ENCODE results near the gene LSS. TPM values are rescaled to one million over a fixed set of nuclear protein-coding genes. Genes with fewer than 3 reads are reported as not detected.
A peak's percentile ranks its signal among the peaks of the same experiment; 100 is the strongest.

The LSS gene
- total RNA-seq, 1 donor from 2014 or later: 99.0 TPM

DNA sequence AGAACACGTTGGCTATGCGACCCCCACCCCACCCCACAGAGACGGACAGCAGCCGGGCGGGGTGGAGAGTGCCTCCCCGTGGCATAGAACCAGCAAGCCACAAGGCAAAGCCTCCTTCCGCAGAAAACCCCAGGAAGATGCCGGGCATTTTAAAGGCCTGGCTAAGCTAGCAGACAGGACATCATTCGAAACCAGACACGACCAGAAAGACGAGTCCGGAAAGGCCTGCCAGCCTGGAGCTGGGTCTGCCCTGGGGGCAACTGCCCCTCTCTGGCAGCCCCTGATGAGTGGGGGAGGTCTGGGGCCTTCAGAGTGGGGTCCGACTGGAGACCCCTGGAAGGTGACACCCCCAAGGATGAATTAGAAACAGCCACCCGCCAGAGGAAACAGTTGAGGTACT lies 81.7 kb downstream of the LSS start:
- no peak overlapping the region for H3K27ac Mint-ChIP-seq
- POLR2A ChIA-PET: interaction anchor here (0.7 kb wide), 1 partner anchor 276 kb away, joined by 4 read pairs; no protein-coding TSS in a partner anchor
- ATAC-seq (ENCODE audit: low read depth) (no peak), DNase-seq (no peak)
- no peaks in the 10 kb centered on the region for H3K9me3 Mint-ChIP-seq
- no peaks in the 10 kb centered on the region for H3K27me3 Mint-ChIP-seq
- peaks cover 5% of the 10 kb centered on the region for H3K4me1 Mint-ChIP-seq
- intact Hi-C loops (cut with micrococcal nuclease): loop anchor here (5.0 to 10.0 kb wide), 2 partner anchors 108 to 175 kb away; no protein-coding TSS in a partner anchor
- no peak overlapping the region for H3K4me3 Mint-ChIP-seq
- CTCF ChIA-PET: no interaction called here
- TF ChIP-seq, protein P1, sequence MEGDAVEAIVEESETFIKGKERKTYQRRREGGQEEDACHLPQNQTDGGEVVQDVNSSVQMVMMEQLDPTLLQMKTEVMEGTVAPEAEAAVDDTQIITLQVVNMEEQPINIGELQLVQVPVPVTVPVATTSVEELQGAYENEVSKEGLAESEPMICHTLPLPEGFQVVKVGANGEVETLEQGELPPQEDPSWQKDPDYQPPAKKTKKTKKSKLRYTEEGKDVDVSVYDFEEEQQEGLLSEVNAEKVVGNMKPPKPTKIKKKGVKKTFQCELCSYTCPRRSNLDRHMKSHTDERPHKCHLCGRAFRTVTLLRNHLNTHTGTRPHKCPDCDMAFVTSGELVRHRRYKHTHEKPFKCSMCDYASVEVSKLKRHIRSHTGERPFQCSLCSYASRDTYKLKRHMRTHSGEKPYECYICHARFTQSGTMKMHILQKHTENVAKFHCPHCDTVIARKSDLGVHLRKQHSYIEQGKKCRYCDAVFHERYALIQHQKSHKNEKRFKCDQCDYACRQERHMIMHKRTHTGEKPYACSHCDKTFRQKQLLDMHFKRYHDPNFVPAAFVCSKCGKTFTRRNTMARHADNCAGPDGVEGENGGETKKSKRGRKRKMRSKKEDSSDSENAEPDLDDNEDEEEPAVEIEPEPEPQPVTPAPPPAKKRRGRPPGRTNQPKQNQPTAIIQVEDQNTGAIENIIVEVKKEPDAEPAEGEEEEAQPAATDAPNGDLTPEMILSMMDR (IDR thresholded peaks at IDR 0.05): no peak
- no peaks in the 10 kb centered on the region for H3K36me3 Mint-ChIP-seq (ENCODE audit: low read depth)

DNA sequence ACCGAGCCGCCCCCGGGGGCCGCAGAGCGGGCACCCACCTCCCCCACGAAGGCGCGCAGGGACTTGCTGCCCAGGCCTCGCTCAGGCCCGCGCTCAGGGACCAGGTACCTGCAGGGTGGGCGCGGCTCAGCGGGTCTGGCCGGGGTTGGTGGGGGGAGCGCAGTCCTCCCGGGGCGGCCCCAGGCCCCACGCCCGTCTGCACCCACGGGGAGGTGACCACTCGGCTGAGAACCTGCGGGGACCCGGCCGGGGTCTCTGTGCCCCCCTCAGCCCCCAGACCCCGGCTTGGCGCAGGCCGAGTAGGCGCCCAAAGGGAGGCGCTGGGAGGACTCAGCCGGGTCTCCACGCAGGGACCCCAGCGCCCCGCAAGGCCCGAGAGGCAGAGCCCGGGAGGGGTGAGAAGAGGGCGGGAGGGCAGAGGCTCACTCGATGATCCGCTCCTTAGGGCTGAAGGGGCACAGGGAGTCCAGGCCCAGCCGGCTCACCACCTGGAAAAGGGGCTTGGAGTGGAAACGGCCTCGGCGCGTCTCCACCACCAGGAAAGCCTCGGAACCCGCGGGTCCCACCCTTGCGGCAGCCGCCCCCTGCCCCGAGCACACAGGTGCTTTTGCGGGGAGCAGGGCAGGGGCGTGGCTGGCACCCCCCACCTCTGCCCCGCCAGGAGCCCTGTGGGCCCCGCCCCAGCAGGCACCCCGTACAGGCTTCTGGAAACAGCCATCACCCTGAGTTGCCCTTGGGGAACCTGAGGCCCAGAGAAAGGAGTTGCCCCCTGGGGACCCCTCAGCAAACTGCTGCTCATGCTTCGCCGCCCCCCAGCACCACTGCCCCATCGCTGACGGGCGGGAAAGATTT lies 82.5 kb downstream of the LSS start:
- Mint-ChIP-seq H3K9me3 (no peaks in the 10 kb centered on the region), H3K4me3 (no peak overlapping the region), H3K36me3 (ENCODE audit: low read depth) (no peaks in the 10 kb centered on the region), H3K27me3 (no peaks in the 10 kb centered on the region), H3K4me1 (peaks cover 5% of the 10 kb centered on the region), H3K27ac (no peak overlapping the region)
- TF ChIP-seq, protein P1 (IDR thresholded peaks at IDR 0.05): no peak
- ChIA-PET POLR2A (no interaction called here), CTCF (no interaction called here)
- DNase-seq (no peak), ATAC-seq (ENCODE audit: low read depth) (no peak)
- intact Hi-C loops (cut with micrococcal nuclease): loop anchor here (5.0 to 10.0 kb wide), 2 partner anchors 109 to 174 kb away; no protein-coding TSS in a partner anchor

DNA sequence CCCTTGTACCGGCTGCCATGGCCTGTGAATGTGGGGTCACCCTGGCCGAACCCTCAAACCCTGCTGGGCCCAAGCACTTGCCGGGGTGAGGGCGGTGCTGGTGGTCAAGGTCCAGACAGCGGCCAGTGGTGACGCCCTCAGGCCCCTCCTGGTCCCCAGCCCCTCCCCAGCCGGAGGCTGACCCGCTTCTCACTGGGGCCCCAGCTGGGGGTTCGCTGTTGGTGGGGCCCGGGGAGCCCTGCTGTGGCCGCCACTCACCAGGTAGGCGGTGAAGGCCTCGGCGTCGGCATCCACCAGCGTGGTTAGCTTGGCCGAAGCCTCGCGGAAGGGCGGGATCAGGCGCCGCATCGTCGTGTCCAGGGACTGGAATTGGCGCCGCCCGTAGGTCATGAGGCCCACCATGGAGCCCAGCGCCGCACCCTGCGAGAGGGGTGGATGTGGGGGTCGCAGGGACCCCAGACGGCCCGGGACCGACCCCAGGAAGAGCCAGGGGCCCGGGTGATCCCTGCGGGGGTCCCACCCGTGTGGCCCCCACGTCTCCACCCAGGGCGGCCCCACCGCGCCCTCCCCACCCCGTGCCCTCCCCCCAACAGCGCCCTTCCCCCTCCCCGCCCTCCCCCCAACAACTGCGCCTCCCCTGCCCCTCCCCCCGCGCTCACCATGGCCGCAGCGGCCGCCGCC lies 83.3 kb downstream of the LSS start:
- TF ChIP-seq, protein P1 (IDR thresholded peaks at IDR 0.05): no peak
- H3K4me1 Mint-ChIP-seq: peaks cover 5% of the 10 kb centered on the region
- ChIA-PET CTCF (no interaction called here), POLR2A (no interaction called here)
- no peaks in the 10 kb centered on the region for H3K9me3 Mint-ChIP-seq
- no peak for DNase-seq
- H3K4me3 Mint-ChIP-seq: no peak overlapping the region
- H3K27ac Mint-ChIP-seq: no peak overlapping the region
- H3K36me3 Mint-ChIP-seq (ENCODE audit: low read depth): no peaks in the 10 kb centered on the region
- ATAC-seq (ENCODE audit: low read depth): no peak
- intact Hi-C loops (cut with micrococcal nuclease): loop anchor here (5.0 to 10.0 kb wide), 2 partner anchors 110 to 173 kb away; no protein-coding TSS in a partner anchor
- H3K27me3 Mint-ChIP-seq: no peaks in the 10 kb centered on the region

DNA sequence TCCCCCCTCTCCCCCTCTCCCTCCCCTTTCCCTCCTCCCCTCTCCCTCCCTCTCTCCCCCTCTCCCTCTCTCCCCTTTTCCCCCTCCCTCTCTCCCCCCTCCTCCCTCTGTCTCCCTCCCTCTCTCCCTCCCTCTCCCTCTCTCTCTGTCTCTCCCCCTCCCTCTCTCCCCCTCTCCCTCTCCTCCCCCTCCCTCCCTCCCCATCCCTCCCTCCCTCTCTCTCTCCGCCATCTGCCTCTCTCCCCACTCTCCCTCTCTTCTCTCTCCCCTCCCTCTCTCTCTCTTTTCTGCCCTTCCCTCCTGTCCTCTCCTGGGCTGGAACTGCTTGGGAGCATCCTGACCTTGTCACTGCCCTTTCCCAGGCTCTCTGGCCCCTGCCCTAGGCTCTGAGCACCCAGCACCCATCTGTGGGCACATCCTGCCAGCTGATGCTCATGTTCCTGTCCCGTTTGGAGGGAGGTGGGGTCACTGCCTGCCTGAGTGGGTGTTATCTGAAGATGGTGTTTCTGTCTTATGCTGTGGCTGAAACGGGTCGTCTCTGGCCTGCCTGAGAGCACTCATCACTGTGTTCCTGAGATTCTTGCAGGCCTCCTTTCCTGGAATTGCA lies 84.0 kb downstream of the LSS start:
- Mint-ChIP-seq H3K27me3 (no peaks in the 10 kb centered on the region), H3K4me3 (peak overlapping the region; percentile 15), H3K27ac (no peak overlapping the region), H3K36me3 (ENCODE audit: low read depth) (no peaks in the 10 kb centered on the region), H3K9me3 (no peaks in the 10 kb centered on the region), H3K4me1 (peaks cover 5% of the 10 kb centered on the region)
- ATAC-seq (ENCODE audit: low read depth) (no peak), DNase-seq (no peak)
- intact Hi-C loops (cut with micrococcal nuclease): loop anchor here (5.0 to 10.0 kb wide), 4 partner anchors 43 to 358 kb away; no protein-coding TSS in a partner anchor
- ChIA-PET POLR2A (interaction anchor here (1.6 kb wide), 1 partner anchor 141 kb away, joined by 11 read pairs; the partner anchor contains the start of genes MCM3AP and YBEY), CTCF (interaction anchor here (0.7 to 2.1 kb wide), 3 partner anchors 109 to 181 kb away, joined by 4 to 17 read pairs (median 11); partner anchors contain the start of genes MCM3AP and YBEY)
- TF ChIP-seq, protein P1 (IDR thresholded peaks at IDR 0.05): no peak
